GM23338 (cell line): ENCODE results near the gene USP8. TPM values are rescaled to one million over a fixed set of nuclear protein-coding genes. Genes with fewer than 3 reads are reported as not detected.

ENCODE experiments used
- ATAC-seq: fragments of 200-7000 bp; cut with Tn5 transposase; 3 replicates; pipeline ENCODE4 v1.9.1; 2020
- DNase-seq: peaks from one replicate; pipeline ENCODE4 v3.0.0-alpha.2; 2015; ENCODE audit warnings: low spot score
- H2AFZ ChIP-seq: fragments of 200-600 bp; sonication (generic); 2 replicates; pipeline ENCODE4 v1.8.0; 2016; ENCODE audit warnings: antibody characterized with exemption, mild to moderate bottlenecking, moderate library complexity
- H3F3A ChIP-seq: fragments of 200-600 bp; sonication (generic); replicated peaks from 2 replicates; pipeline ENCODE4 v1.8.0; 2017; ENCODE audit warnings: antibody characterized with exemption, mixed run types, low read depth
- H3K27ac ChIP-seq: fragments of 200-600 bp; sonication (generic); 2 replicates; pipeline ENCODE4 v1.6.1; 2016; ENCODE audit warnings: low read depth
- H3K27me3 ChIP-seq: fragments of 200-600 bp; sonication (generic); 2 replicates; pipeline ENCODE4 v1.8.0; 2016; ENCODE audit warnings: mild to moderate bottlenecking, mixed run types, moderate library complexity; ENCODE audit not compliant: insufficient read depth
- H3K36me3 ChIP-seq: fragments of 200-600 bp; sonication (generic); 2 replicates; pipeline ENCODE4 v1.8.0; 2016; ENCODE audit warnings: mild to moderate bottlenecking; ENCODE audit not compliant: insufficient read depth
- H3K4me1 ChIP-seq: fragments of 200-600 bp; sonication (generic); 2 replicates; pipeline ENCODE4 v1.8.0; 2016; ENCODE audit warnings: mild to moderate bottlenecking, moderate library complexity; ENCODE audit not compliant: insufficient read depth
- H3K4me2 ChIP-seq: fragments of 200-600 bp; sonication (generic); 2 replicates; pipeline ENCODE4 v1.7.1; 2017; ENCODE audit warnings: mixed run types
- H3K4me3 ChIP-seq: fragments of 200-600 bp; sonication (generic); 2 replicates; pipeline ENCODE4 v1.6.1; 2016; ENCODE audit warnings: mixed run types
- H3K79me2 ChIP-seq: fragments of 200-600 bp; sonication (generic); replicated peaks from 2 replicates; pipeline ENCODE4 v1.8.0; 2017; ENCODE audit warnings: mild to moderate bottlenecking; ENCODE audit not compliant: insufficient read depth
- H3K9me2 ChIP-seq: fragments of 200-600 bp; sonication (generic); 2 replicates; pipeline ENCODE4 v1.8.0; 2017; ENCODE audit not compliant: insufficient read depth
- H4K20me1 ChIP-seq: fragments of 200-600 bp; sonication (generic); replicated peaks from 2 replicates; pipeline ENCODE4 v1.8.0; 2017; ENCODE audit warnings: mild to moderate bottlenecking; ENCODE audit not compliant: insufficient read depth
- H3K27ac Mint-ChIP-seq: 2 replicates; pipeline ENCODE4 v1.8.0; 2020; ENCODE audit warnings: inconsistent platforms, mild to moderate bottlenecking, moderate library complexity, mixed read lengths
- H3K27me3 Mint-ChIP-seq: 3 replicates; pipeline ENCODE4 v1.8.0; 2022; ENCODE audit warnings: low read depth, mild to moderate bottlenecking, moderate library complexity, mixed read lengths, inconsistent platforms; ENCODE audit not compliant: insufficient read depth, poor library complexity
- H3K36me3 Mint-ChIP-seq: 3 replicates; pipeline ENCODE4 v1.8.0; 2021; ENCODE audit warnings: low read depth, mild to moderate bottlenecking, inconsistent platforms, moderate library complexity, mixed read lengths
- H3K4me1 Mint-ChIP-seq: 3 replicates; pipeline ENCODE4 v1.8.0; 2020; ENCODE audit warnings: mild to moderate bottlenecking, inconsistent platforms, mixed read lengths
- H3K4me3 Mint-ChIP-seq: 3 replicates; pipeline ENCODE4 v1.8.0; 2021; ENCODE audit warnings: moderate library complexity, mild to moderate bottlenecking, inconsistent platforms, mixed read lengths
- H3K9me3 Mint-ChIP-seq: 3 replicates; pipeline ENCODE4 v1.8.0; 2020; ENCODE audit warnings: moderate library complexity, mild to moderate bottlenecking, inconsistent platforms, mixed read lengths
- CREB1 ChIP-seq: fragments of 250-450 bp; sonication (Bioruptor Pico); IDR thresholded peaks from 2 replicates; pipeline ENCODE4 v1.5.0; 2020; ENCODE audit warnings: low read depth, mild to moderate bottlenecking, moderate library complexity
- EZH2 ChIP-seq: fragments of 200-600 bp; sonication (generic); IDR thresholded peaks from one replicate; pipeline ENCODE4 v1.8.0; 2017; ENCODE audit warnings: antibody characterized with exemption, mild to moderate bottlenecking, low read depth; ENCODE audit not compliant: unreplicated experiment
- JUNB ChIP-seq: IDR thresholded peaks from one replicate; pipeline ENCODE4 v1.6.1; 2016; ENCODE audit warnings: antibody characterized with exemption; ENCODE audit not compliant: unreplicated experiment
- ZNF331 ChIP-seq: fragments of 250-450 bp; sonication (Bioruptor Pico); IDR thresholded peaks from 2 replicates; pipeline ENCODE4 v1.5.0; 2020; ENCODE audit warnings: low read depth, mild to moderate bottlenecking, moderate library complexity
- polyA plus RNA-seq: library from polyadenylated mRNA; unstranded; fragments of >200 nt; fragmentation: Nextera tagmentation; extraction: Ambion mirVana; gene quantifications from 2 replicates; pipeline ENCODE4 v1.2.1, GENCODE V29; 2016
- total RNA-seq: library from RNA; depleted of rRNA; stranded (reverse); fragments of >200 nt; shearing (Covaris generic); gene quantifications from 2 replicates; pipeline ENCODE4 v1.2.3, GENCODE V29; 2014
- TF ChIP-seq, protein P1 (sequence below): IDR thresholded peaks from one replicate; pipeline ENCODE4 v1.6.1; 2018; ENCODE audit warnings: antibody characterized with exemption; ENCODE audit not compliant: unreplicated experiment
- TF ChIP-seq, protein P2 (sequence below): IDR thresholded peaks from 2 replicates; pipeline ENCODE4 v1.6.1; 2016; ENCODE audit warnings: antibody characterized with exemption
- TF ChIP-seq, protein P3 (sequence below): fragments of 250-450 bp; sonication (Bioruptor Pico); IDR thresholded peaks from 2 replicates; pipeline ENCODE4 v1.5.0; 2020; ENCODE audit warnings: mild to moderate bottlenecking, moderate library complexity
- TF ChIP-seq, protein P4 (sequence below), 2 experiments: fragments of 200-600 bp in 1 of 2; sonication (generic) in 1 of 2; conservative IDR thresholded peaks; 2 replicates each; pipeline versions ENCODE4 v1.5.1 to v1.6.1; 2016 to 2017; ENCODE audit warnings: antibody characterized with exemption in 2 of 2, low read depth in 2 of 2, mild to moderate bottlenecking in 2 of 2, moderate library complexity in 1 of 2

USP8 gene
- total and polyA plus RNA-seq, 2 experiments from 2014 or later, result 64.8 to 68.6 TPM

DNA sequence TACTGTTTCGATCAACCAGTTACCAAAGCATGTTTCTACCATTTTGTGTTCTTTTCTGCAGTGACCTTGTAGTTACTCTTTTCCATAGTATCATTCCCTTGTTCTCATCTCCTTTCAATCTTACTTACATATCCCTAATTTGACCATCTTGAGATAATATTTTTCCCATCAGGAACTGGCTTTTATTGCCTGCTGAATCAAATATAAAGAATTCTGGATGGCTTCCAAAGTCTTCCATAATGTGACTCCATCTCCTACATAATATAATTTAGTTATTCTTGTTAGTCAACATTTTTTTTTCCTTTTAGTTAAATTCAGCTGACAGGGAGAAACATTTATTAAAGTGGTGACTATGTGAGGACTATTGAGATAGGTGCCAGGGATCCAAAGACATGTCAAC lies 7.0 kb downstream of the USP8 start (continued):
- TF ChIP-seq, protein P1, sequence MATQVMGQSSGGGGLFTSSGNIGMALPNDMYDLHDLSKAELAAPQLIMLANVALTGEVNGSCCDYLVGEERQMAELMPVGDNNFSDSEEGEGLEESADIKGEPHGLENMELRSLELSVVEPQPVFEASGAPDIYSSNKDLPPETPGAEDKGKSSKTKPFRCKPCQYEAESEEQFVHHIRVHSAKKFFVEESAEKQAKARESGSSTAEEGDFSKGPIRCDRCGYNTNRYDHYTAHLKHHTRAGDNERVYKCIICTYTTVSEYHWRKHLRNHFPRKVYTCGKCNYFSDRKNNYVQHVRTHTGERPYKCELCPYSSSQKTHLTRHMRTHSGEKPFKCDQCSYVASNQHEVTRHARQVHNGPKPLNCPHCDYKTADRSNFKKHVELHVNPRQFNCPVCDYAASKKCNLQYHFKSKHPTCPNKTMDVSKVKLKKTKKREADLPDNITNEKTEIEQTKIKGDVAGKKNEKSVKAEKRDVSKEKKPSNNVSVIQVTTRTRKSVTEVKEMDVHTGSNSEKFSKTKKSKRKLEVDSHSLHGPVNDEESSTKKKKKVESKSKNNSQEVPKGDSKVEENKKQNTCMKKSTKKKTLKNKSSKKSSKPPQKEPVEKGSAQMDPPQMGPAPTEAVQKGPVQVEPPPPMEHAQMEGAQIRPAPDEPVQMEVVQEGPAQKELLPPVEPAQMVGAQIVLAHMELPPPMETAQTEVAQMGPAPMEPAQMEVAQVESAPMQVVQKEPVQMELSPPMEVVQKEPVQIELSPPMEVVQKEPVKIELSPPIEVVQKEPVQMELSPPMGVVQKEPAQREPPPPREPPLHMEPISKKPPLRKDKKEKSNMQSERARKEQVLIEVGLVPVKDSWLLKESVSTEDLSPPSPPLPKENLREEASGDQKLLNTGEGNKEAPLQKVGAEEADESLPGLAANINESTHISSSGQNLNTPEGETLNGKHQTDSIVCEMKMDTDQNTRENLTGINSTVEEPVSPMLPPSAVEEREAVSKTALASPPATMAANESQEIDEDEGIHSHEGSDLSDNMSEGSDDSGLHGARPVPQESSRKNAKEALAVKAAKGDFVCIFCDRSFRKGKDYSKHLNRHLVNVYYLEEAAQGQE, result no peak

DNA sequence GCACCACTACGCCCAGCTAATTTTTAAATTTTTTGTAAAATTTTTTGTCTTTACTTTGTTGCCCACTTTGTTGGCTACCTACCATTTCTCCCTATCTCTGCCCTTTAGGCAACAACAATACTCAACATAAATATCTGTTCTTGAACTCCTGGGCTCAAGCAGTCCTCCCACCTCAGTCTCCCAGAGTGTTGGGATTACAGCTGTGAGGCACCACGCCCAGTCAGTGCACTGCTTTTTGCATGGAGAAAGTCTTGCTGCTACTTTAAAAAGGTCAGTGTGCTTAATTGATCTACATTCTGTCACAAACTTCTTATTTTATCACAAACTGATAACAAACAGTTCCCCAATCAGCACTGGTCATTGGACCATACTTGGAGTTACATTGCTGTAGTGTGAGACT lies 8.0 kb downstream of the USP8 start:
- Histone ChIP-seq H3F3A (no peaks in the 10 kb centered on the region), H3K27me3 (no peaks in the 10 kb centered on the region), H2AFZ (no peak overlapping the region), H3K4me1 (no peaks in the 10 kb centered on the region), H3K27ac (no peak overlapping the region), H3K4me3 (no peak overlapping the region), H3K36me3 (0 out of 2 replicates have a peak, but pooled peaks cover 8% of the 10 kb centered on the region), H3K9me2 (no peaks in the 10 kb centered on the region), H3K79me2 (peaks cover 99% of the 10 kb centered on the region), H3K4me2 (no peak overlapping the region), H4K20me1 (peaks cover 28% of the 10 kb centered on the region)
- no peaks in the 10 kb centered on the region for H3K4me1 Mint-ChIP-seq
- no peak overlapping the region for H3K27ac Mint-ChIP-seq
- no peak for DNase-seq
- H3K27me3 Mint-ChIP-seq, result peaks cover 1% of the 10 kb centered on the region
- H3K9me3 Mint-ChIP-seq, result no peaks in the 10 kb centered on the region
- no peak overlapping the region for H3K4me3 Mint-ChIP-seq
- H3K36me3 Mint-ChIP-seq, result peaks cover 7% of the 10 kb centered on the region; the same call in 2 of the 3 replicates
- no peak for ATAC-seq
- TF ChIP-seq CREB1 (CRISPR knock-in tag), result no peak
- no peak for TF ChIP-seq EZH2
- TF ChIP-seq, protein P1, result no peak
- TF ChIP-seq, protein P2, sequence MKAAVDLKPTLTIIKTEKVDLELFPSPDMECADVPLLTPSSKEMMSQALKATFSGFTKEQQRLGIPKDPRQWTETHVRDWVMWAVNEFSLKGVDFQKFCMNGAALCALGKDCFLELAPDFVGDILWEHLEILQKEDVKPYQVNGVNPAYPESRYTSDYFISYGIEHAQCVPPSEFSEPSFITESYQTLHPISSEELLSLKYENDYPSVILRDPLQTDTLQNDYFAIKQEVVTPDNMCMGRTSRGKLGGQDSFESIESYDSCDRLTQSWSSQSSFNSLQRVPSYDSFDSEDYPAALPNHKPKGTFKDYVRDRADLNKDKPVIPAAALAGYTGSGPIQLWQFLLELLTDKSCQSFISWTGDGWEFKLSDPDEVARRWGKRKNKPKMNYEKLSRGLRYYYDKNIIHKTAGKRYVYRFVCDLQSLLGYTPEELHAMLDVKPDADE, result no peak
- TF ChIP-seq, protein P3, sequence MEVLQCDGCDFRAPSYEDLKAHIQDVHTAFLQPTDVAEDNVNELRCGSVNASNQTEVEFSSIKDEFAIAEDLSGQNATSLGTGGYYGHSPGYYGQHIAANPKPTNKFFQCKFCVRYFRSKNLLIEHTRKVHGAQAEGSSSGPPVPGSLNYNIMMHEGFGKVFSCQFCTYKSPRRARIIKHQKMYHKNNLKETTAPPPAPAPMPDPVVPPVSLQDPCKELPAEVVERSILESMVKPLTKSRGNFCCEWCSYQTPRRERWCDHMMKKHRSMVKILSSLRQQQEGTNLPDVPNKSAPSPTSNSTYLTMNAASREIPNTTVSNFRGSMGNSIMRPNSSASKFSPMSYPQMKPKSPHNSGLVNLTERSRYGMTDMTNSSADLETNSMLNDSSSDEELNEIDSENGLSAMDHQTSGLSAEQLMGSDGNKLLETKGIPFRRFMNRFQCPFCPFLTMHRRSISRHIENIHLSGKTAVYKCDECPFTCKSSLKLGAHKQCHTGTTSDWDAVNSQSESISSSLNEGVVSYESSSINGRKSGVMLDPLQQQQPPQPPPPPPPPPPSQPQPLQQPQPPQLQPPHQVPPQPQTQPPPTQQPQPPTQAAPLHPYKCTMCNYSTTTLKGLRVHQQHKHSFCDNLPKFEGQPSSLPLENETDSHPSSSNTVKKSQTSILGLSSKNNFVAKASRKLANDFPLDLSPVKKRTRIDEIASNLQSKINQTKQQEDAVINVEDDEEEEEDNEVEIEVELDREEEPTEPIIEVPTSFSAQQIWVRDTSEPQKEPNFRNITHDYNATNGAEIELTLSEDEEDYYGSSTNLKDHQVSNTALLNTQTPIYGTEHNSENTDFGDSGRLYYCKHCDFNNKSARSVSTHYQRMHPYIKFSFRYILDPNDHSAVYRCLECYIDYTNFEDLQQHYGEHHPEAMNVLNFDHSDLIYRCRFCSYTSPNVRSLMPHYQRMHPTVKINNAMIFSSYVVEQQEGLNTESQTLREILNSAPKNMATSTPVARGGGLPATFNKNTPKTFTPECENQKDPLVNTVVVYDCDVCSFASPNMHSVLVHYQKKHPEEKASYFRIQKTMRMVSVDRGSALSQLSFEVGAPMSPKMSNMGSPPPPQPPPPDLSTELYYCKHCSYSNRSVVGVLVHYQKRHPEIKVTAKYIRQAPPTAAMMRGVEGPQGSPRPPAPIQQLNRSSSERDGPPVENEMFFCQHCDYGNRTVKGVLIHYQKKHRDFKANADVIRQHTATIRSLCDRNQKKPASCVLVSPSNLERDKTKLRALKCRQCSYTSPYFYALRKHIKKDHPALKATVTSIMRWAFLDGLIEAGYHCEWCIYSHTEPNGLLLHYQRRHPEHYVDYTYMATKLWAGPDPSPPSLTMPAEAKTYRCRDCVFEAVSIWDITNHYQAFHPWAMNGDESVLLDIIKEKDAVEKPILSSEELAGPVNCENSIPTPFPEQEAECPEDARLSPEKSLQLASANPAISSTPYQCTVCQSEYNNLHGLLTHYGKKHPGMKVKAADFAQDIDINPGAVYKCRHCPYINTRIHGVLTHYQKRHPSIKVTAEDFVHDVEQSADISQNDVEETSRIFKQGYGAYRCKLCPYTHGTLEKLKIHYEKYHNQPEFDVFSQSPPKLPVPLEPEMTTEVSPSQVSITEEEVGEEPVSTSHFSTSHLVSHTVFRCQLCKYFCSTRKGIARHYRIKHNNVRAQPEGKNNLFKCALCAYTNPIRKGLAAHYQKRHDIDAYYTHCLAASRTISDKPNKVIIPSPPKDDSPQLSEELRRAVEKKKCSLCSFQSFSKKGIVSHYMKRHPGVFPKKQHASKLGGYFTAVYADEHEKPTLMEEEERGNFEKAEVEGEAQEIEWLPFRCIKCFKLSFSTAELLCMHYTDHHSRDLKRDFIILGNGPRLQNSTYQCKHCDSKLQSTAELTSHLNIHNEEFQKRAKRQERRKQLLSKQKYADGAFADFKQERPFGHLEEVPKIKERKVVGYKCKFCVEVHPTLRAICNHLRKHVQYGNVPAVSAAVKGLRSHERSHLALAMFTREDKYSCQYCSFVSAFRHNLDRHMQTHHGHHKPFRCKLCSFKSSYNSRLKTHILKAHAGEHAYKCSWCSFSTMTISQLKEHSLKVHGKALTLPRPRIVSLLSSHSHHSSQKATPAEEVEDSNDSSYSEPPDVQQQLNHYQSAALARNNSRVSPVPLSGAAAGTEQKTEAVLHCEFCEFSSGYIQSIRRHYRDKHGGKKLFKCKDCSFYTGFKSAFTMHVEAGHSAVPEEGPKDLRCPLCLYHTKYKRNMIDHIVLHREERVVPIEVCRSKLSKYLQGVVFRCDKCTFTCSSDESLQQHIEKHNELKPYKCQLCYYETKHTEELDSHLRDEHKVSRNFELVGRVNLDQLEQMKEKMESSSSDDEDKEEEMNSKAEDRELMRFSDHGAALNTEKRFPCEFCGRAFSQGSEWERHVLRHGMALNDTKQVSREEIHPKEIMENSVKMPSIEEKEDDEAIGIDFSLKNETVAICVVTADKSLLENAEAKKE, result no peak
- TF ChIP-seq ZNF331, result no peak
- TF ChIP-seq, protein P4, sequence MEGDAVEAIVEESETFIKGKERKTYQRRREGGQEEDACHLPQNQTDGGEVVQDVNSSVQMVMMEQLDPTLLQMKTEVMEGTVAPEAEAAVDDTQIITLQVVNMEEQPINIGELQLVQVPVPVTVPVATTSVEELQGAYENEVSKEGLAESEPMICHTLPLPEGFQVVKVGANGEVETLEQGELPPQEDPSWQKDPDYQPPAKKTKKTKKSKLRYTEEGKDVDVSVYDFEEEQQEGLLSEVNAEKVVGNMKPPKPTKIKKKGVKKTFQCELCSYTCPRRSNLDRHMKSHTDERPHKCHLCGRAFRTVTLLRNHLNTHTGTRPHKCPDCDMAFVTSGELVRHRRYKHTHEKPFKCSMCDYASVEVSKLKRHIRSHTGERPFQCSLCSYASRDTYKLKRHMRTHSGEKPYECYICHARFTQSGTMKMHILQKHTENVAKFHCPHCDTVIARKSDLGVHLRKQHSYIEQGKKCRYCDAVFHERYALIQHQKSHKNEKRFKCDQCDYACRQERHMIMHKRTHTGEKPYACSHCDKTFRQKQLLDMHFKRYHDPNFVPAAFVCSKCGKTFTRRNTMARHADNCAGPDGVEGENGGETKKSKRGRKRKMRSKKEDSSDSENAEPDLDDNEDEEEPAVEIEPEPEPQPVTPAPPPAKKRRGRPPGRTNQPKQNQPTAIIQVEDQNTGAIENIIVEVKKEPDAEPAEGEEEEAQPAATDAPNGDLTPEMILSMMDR (conservative IDR thresholded peaks at IDR 0.05; ENCODE audit: low read depth in 2 of 2), result no peak
- no peak for TF ChIP-seq JUNB
